ENCODE measurements around the gene ARHGAP35. TPM values are rescaled to one million over a fixed set of nuclear protein-coding genes. Genes with fewer than 3 reads are reported as not detected.

ARHGAP35 gene
- total and polyA plus RNA-seq, 2 donors (not counting 3 experiments of a cell fraction or from before 2014, with no cell fraction given) = 25.7 to 51.3 TPM

GRCh38 chr19:46828484-46828883 is 32.3 kb upstream of the ARHGAP35 start:
- no peaks in the 10 kb centered on the region for H3K27me3 ChIP-seq (ENCODE audit: control insufficient read depth in 2 of 2, insufficient read depth in 2 of 2, low read length in 2 of 2)
- H3K4me2 ChIP-seq (ENCODE audit: insufficient read depth, low read length) = no peak overlapping the region
- H4K20me1 ChIP-seq (replicated peaks; ENCODE audit: control insufficient read depth, extremely low read depth, insufficient read depth, low read length) = no peaks in the 10 kb centered on the region
- H3K36me3 ChIP-seq (ENCODE audit: control insufficient read depth in 2 of 2, extremely low read depth in 1 of 2, insufficient read depth in 2 of 2, low read length in 2 of 2) = no peaks in the 10 kb centered on the region
- no peak for TF ChIP-seq POLR2A (IDR thresholded peaks at IDR 0.05; ENCODE audit: low read depth, low read length)
- no peak for TF ChIP-seq EZH2 (IDR thresholded peaks at IDR 0.05; ENCODE audit: borderline replicate concordance, low read depth, low read length, severe bottlenecking)
- no peak for TF ChIP-seq JUN (IDR thresholded peaks at IDR 0.05; ENCODE audit: borderline replicate concordance, insufficient read depth, insufficient read length, low read depth)
- no peak for TF ChIP-seq GATA2 (IDR thresholded peaks at IDR 0.05; ENCODE audit: insufficient read depth, insufficient read length, low read depth, low read length)
- no peak for TF ChIP-seq POLR2AphosphoS5 (IDR thresholded peaks at IDR 0.05; ENCODE audit: insufficient read depth, low read depth, low read length)
- no peak for TF ChIP-seq MYC (IDR thresholded peaks at IDR 0.05; ENCODE audit: low read depth, low read length)
- TF ChIP-seq MAX (IDR thresholded peaks at IDR 0.05; ENCODE audit: insufficient read depth, insufficient read length) = no peak
- no peak for TF ChIP-seq FOS (IDR thresholded peaks at IDR 0.05; ENCODE audit: borderline replicate concordance, insufficient read depth, low read length)
- H2AFZ ChIP-seq (ENCODE audit: low read depth, low read length) = no peak overlapping the region
- H3K9me3 ChIP-seq (replicated peaks; ENCODE audit: control insufficient read depth, insufficient read depth, low read length) = no peaks in the 10 kb centered on the region
- no peaks in the 10 kb centered on the region for H3K9me1 ChIP-seq (replicated peaks; ENCODE audit: control insufficient read depth, extremely low read depth, insufficient read depth, low read length)
- peaks cover 3% of the 10 kb centered on the region for H3K4me1 ChIP-seq (ENCODE audit: control insufficient read depth, extremely low read depth, insufficient read depth, low read length)
- no peak overlapping the region for H3K9ac ChIP-seq (replicated peaks; ENCODE audit: extremely low read depth, insufficient read depth, low read length)
- H3K4me3 ChIP-seq (replicated peaks in 1 of 3; ENCODE audit: insufficient read depth in 1 of 3, low read depth in 1 of 3, low read length in 3 of 3) = no peak overlapping the region
- dilution Hi-C loops (cut with MboI; ENCODE audit: extremely low pct_ligation_motif_present, low sequenced_read_pairs) = no loop called here
- H3K27ac ChIP-seq (ENCODE audit: insufficient read depth, low read depth, low read length) = no peak overlapping the region
- BruUV-seq (replicated peaks) = no TSS peak
- peak; percentile 30 for DNase-seq (ENCODE audit: low read depth, low spot score)
- intact Hi-C loops (cut with micrococcal nuclease) = no loop called here
- FAIRE-seq = no peak
- ChIA-PET POLR2A (no interaction called here), CTCF (interaction anchor here (0.7 to 2.3 kb wide), 3 partner anchors 12 to 61 kb away, joined by 3 to 11 read pairs (median 4); no protein-coding TSS in a partner anchor)
- H3K79me2 ChIP-seq (ENCODE audit: control insufficient read depth, insufficient read depth, low read length) = no peaks in the 10 kb centered on the region

- Histone ChIP-seq H3K36me3 (ENCODE audit: control insufficient read depth in 2 of 2, extremely low read depth in 1 of 2, insufficient read depth in 2 of 2, low read length in 2 of 2) (no peaks in the 10 kb centered on the region), H3K9me3 (replicated peaks; ENCODE audit: control insufficient read depth, insufficient read depth, low read length) (no peaks in the 10 kb centered on the region), H2AFZ (ENCODE audit: low read depth, low read length) (no peak overlapping the region), H3K27me3 (ENCODE audit: control insufficient read depth in 2 of 2, insufficient read depth in 2 of 2, low read length in 2 of 2) (no peaks in the 10 kb centered on the region), H4K20me1 (replicated peaks; ENCODE audit: control insufficient read depth, extremely low read depth, insufficient read depth, low read length) (no peaks in the 10 kb centered on the region), H3K79me2 (ENCODE audit: control insufficient read depth, insufficient read depth, low read length) (no peaks in the 10 kb centered on the region), H3K4me1 (ENCODE audit: control insufficient read depth, extremely low read depth, insufficient read depth, low read length) (peaks cover 3% of the 10 kb centered on the region), H3K9ac (replicated peaks; ENCODE audit: extremely low read depth, insufficient read depth, low read length) (no peak overlapping the region), H3K4me3 (replicated peaks in 1 of 3; ENCODE audit: insufficient read depth in 1 of 3, low read depth in 1 of 3, low read length in 3 of 3) (no peak overlapping the region), H3K27ac (ENCODE audit: insufficient read depth, low read depth, low read length) (no peak overlapping the region), H3K4me2 (ENCODE audit: insufficient read depth, low read length) (no peak overlapping the region), H3K9me1 (replicated peaks; ENCODE audit: control insufficient read depth, extremely low read depth, insufficient read depth, low read length) (no peaks in the 10 kb centered on the region)
- intact Hi-C loops (cut with micrococcal nuclease) = loop anchor here (1.0 kb wide), 1 partner anchor 45 kb away; no protein-coding TSS in a partner anchor
- CTCF ChIA-PET = interaction anchor here (2.0 kb wide), 3 partner anchors 10 to 73 kb away, joined by 6 to 19 read pairs (median 9); partner anchors contain the start of gene SLC1A5
- POLR2A ChIA-PET = interaction anchor here (1.2 to 3.1 kb wide), 2 partner anchors 10 to 43 kb away, joined by 8 to 24 read pairs; partner anchors contain the start of gene SLC1A5
- no peak for DNase-seq (ENCODE audit: low read depth, low spot score)
- dilution Hi-C loops (cut with MboI; ENCODE audit: extremely low pct_ligation_motif_present, low sequenced_read_pairs) = no loop called here
- TF ChIP-seq POLR2A (IDR thresholded peaks at IDR 0.05; ENCODE audit: low read depth, low read length) (no peak), MYC (IDR thresholded peaks at IDR 0.05; ENCODE audit: low read depth, low read length) (no peak), EZH2 (IDR thresholded peaks at IDR 0.05; ENCODE audit: borderline replicate concordance, low read depth, low read length, severe bottlenecking) (no peak), GATA2 (IDR thresholded peaks at IDR 0.05; ENCODE audit: insufficient read depth, insufficient read length, low read depth, low read length) (no peak), POLR2AphosphoS5 (IDR thresholded peaks at IDR 0.05; ENCODE audit: insufficient read depth, low read depth, low read length) (no peak), FOS (IDR thresholded peaks at IDR 0.05; ENCODE audit: borderline replicate concordance, insufficient read depth, low read length) (no peak), CTCF (IDR thresholded peaks at IDR 0.05; ENCODE audit: extremely low read depth in 1 of 2, insufficient read depth in 1 of 2, low read depth in 1 of 2, low read length in 2 of 2) (no peak), MAX (IDR thresholded peaks at IDR 0.05; ENCODE audit: insufficient read depth, insufficient read length) (no peak), JUN (IDR thresholded peaks at IDR 0.05; ENCODE audit: borderline replicate concordance, insufficient read depth, insufficient read length, low read depth) (no peak)
- no peak for FAIRE-seq
- no TSS peak for BruUV-seq (replicated peaks)
Measured at GRCh38 chr19:46830864-46831263, 29.9 kb upstream of the ARHGAP35 start.
